Stimulated activated CD4-positive, alpha-beta T cell treated with anti-CD3 and anti-CD28 coated beads, TNF-alpha, amount 100 ng/mL, for 24 hours (primary cell): Measurements from ENCODE around the gene INPP5B.
"Not testable (repeated sequence)": the region's sequence is repeated elsewhere in the genome, so short reads cannot be mapped to it uniquely, and the experiment has no call there.

Experiments
- DNase-seq, 3 experiments: peaks; one replicate each; pipeline ENCODE4 v3.0.0-alpha.2; 2020; ENCODE audit warnings: low read depth in 3 of 3

The INPP5B gene

GRCh38 chr1:37948166-37948565 lies 1.3 kb upstream of the INPP5B start:
- no peak for DNase-seq

GRCh38 chr1:37947364-37947763 lies 511 bp upstream of the INPP5B start:
- no peak for DNase-seq

- DNase-seq, result no peak
These were observed 830 bp downstream of the INPP5B start for GRCh38 chr1:37945743-37946702.

- DNase-seq, result no peak
These were observed 1.6 kb downstream of the INPP5B start for GRCh38 chr1:37945251-37945650.

GRCh38 chr1:37944816-37945215 lies 2.0 kb downstream of the INPP5B start:
- DNase-seq, result no peak

GRCh38 chr1:37944086-37944763 lies 2.6 kb downstream of the INPP5B start:
- no peak for DNase-seq

- DNase-seq, result no peak
These were observed 6.4 kb downstream of the INPP5B start for GRCh38 chr1:37940299-37940947.

- not testable (repeated sequence) for DNase-seq
These were observed 10.1 kb downstream of the INPP5B start for GRCh38 chr1:37936760-37937159.

GRCh38 chr1:37932759-37933158 lies 14.1 kb downstream of the INPP5B start:
- DNase-seq, result no peak

- DNase-seq, result peak; percentile 93 to 98 (median 96)
These were observed 15.3 kb downstream of the INPP5B start for GRCh38 chr1:37931361-37932158.

GRCh38 chr1:37931102-37931360 lies 15.8 kb downstream of the INPP5B start:
- no peak for DNase-seq

GRCh38 chr1:37930246-37931101 lies 16.4 kb downstream of the INPP5B start:
- peak in 2 of 3 experiments; percentile 16 to 33 for DNase-seq

GRCh38 chr1:37926038-37926924 lies 20.6 kb downstream of the INPP5B start:
- DNase-seq, result no peak

- no peak for DNase-seq
These were observed 21.5 kb downstream of the INPP5B start for GRCh38 chr1:37925316-37925715.

- DNase-seq, result no peak
These were observed 23.3 kb downstream of the INPP5B start for GRCh38 chr1:37923551-37923889.

GRCh38 chr1:37922767-37923550 lies 23.9 kb downstream of the INPP5B start:
- no peak for DNase-seq

- no peak for DNase-seq
These were observed 27.6 kb downstream of the INPP5B start for GRCh38 chr1:37919277-37919676.

GRCh38 chr1:37915476-37916093 lies 31.3 kb downstream of the INPP5B start:
- DNase-seq, result no peak
